K562 (cell line): ENCODE results near the gene ATXN7L1. TPM values are rescaled to one million over a fixed set of nuclear protein-coding genes. Genes with fewer than 3 reads are reported as not detected.

Experiments used
- BCLAF1 ChIP-seq, 2 experiments: fragments of 450-650 bp in 1 of 2; IDR thresholded peaks; 2 replicates each; pipeline ENCODE4 v1.6.1; 2011 to 2017; ENCODE audit warnings: low read depth in 2 of 2, antibody characterized with exemption in 1 of 2, borderline replicate concordance in 1 of 2, low read length in 1 of 2, mild to moderate bottlenecking in 1 of 2, mixed read lengths in 1 of 2; ENCODE audit not compliant: control insufficient read depth in 1 of 2
- BCOR ChIP-seq: fragments of 450-650 bp; IDR thresholded peaks from 2 replicates; pipeline ENCODE4 v1.6.1; 2016
- CBFA2T2 ChIP-seq: fragments of 450-650 bp; conservative IDR thresholded peaks from 2 replicates; pipeline ENCODE4 v1.6.1; 2017; ENCODE audit warnings: mild to moderate bottlenecking
- CBX8 ChIP-seq: fragments of 200-600 bp; sonication (generic); IDR thresholded peaks from 2 replicates; pipeline ENCODE4 v1.6.1; 2012; ENCODE audit warnings: borderline replicate concordance, mixed run types, low read depth, mild to moderate bottlenecking, moderate library complexity, mixed read lengths, low read length, control low read depth, inconsistent platforms; ENCODE audit not compliant: poor library complexity, severe bottlenecking; ENCODE audit errors: extremely low read depth
- DEAF1 ChIP-seq: fragments of 450-650 bp; formaldehyde crosslinking; IDR thresholded peaks from 2 replicates; pipeline ENCODE4 v1.4.0; 2020; ENCODE audit warnings: mild to moderate bottlenecking, moderate library complexity
- FOSL1 ChIP-seq: fragments of 200-800 bp; sonication (Bioruptor generic); conservative IDR thresholded peaks from 2 replicates; pipeline ENCODE4 v1.6.1; 2016; ENCODE audit warnings: missing genetic modification characterization, missing compliant biosample characterization
- NFE2L1 ChIP-seq: fragments of 450-650 bp; IDR thresholded peaks from 2 replicates; pipeline ENCODE4 v1.6.1; 2016; ENCODE audit warnings: missing genetic modification characterization, low read depth, mild to moderate bottlenecking, missing compliant biosample characterization, moderate library complexity, borderline replicate concordance
- NR1H2 ChIP-seq: sonication (generic); formaldehyde crosslinking; IDR thresholded peaks from 2 replicates; pipeline ENCODE4 v1.4.0; 2020; ENCODE audit warnings: mild to moderate bottlenecking, missing genetic modification reagents
- OTX1 ChIP-seq: fragments of 450-650 bp; formaldehyde crosslinking; IDR thresholded peaks from 2 replicates; pipeline ENCODE4 v1.4.0; 2022; ENCODE audit warnings: mild to moderate bottlenecking
- PHF8 ChIP-seq: fragments of 200-600 bp; sonication (generic); IDR thresholded peaks from 2 replicates; pipeline ENCODE4 v1.6.1; 2012; ENCODE audit warnings: mixed run types, mild to moderate bottlenecking, inconsistent platforms, low read length, moderate library complexity, borderline replicate concordance
- PRPF4 ChIP-seq: fragments of 200-400 bp; formaldehyde crosslinking; IDR thresholded peaks from one replicate; pipeline ENCODE4 v1.6.1; 2017; ENCODE audit warnings: low read length, low read depth, mild to moderate bottlenecking; ENCODE audit not compliant: insufficient read depth, poor library complexity, severe bottlenecking
- SMARCA4 ChIP-seq: fragments of 450-650 bp; IDR thresholded peaks from 2 replicates; pipeline ENCODE4 v1.6.1; 2016
- SMARCE1 ChIP-seq: fragments of 450-650 bp; IDR thresholded peaks from 2 replicates; pipeline ENCODE4 v1.7.1; 2016; ENCODE audit warnings: mild to moderate bottlenecking
- TOE1 ChIP-seq, 2 experiments: fragments of 450-650 bp in 1 of 2; sonication (generic) in 1 of 2; formaldehyde crosslinking in 1 of 2; IDR thresholded peaks; 2 replicates each; pipeline versions ENCODE4 v1.7.1 to v1.8.0; 2016 to 2022; ENCODE audit warnings: borderline replicate concordance in 2 of 2, mild to moderate bottlenecking in 2 of 2, antibody characterized with exemption in 1 of 2, inconsistent platforms in 1 of 2, low read depth in 1 of 2, missing genetic modification reagents in 1 of 2, moderate library complexity in 1 of 2
- ZFP36 ChIP-seq: fragments of 150-350 bp; IDR thresholded peaks from 2 replicates; pipeline ENCODE4 v1.6.1; 2018; ENCODE audit warnings: low read length, low read depth; ENCODE audit not compliant: partially characterized antibody
- ZFP91 ChIP-seq: sonication (generic); formaldehyde crosslinking; IDR thresholded peaks from 2 replicates; pipeline ENCODE4 v1.8.0; 2022; ENCODE audit warnings: mild to moderate bottlenecking, missing genetic modification reagents
- ZNF584 ChIP-seq: fragments of 200-800 bp; sonication (Bioruptor generic); IDR thresholded peaks from 2 replicates; pipeline ENCODE4 v1.6.1; 2016; ENCODE audit warnings: low read depth, mild to moderate bottlenecking, missing genetic modification characterization, missing compliant biosample characterization
- ZNF76 ChIP-seq: fragments of 250-450 bp; sonication (Bioruptor Pico); IDR thresholded peaks from 2 replicates; pipeline ENCODE4 v1.4.0; 2020; ENCODE audit warnings: mild to moderate bottlenecking, moderate library complexity, borderline replicate concordance
- polyA plus RNA-seq, 8 experiments: library from polyadenylated mRNA; depleted of rRNA in 4 of 8; stranded (reverse) in 5 of 8; unstranded in 3 of 8; fragments of >200 nt; fragmentation: Nextera tagmentation in 2 of 8; fragmentation: Illumina TruSeq in 1 of 8; extraction: Ambion mirVana in 2 of 8; extraction: Trizol in 1 of 8; gene quantifications; 2 replicates each; pipeline versions ENCODE4 v1.2.1 to v1.2.3, GENCODE V29; 2011 to 2014; ENCODE audit warnings: inconsistent platforms in 1 of 8, missing spikeins in 1 of 8
- total RNA-seq, 7 experiments: library from RNA; depleted of rRNA in 6 of 7; stranded (reverse); fragments of >200 nt in 6 of 7; fragmentation: Illumina TruSeq in 2 of 7; extraction: Trizol in 2 of 7; gene quantifications; 2 replicates each; pipeline versions ENCODE4 v1.2.1 to v1.2.3, GENCODE V29; 2011 to 2021; ENCODE audit warnings: low replicate concordance in 1 of 7

ATXN7L1 gene
- total and polyA plus RNA-seq, 9 of the 15 experiments (the other 6 are each of a cell fraction or from before 2014, with no cell fraction given): 6.6 to 13.7 (median 10.7) TPM

- peak; percentile 92; the same call in 1 of the 2 replicates for TF ChIP-seq TOE1 (IDR thresholded peaks at IDR 0.05; ENCODE audit: borderline replicate concordance)
- peak; percentile 76; the same call in 1 of the 2 replicates for TF ChIP-seq TOE1 (CRISPR knock-in tag; IDR thresholded peaks at IDR 0.05; ENCODE audit: borderline replicate concordance, low read depth)
- TF ChIP-seq FOSL1: no peak
- TF ChIP-seq NR1H2: no peak
- TF ChIP-seq ZFP91 (CRISPR knock-in tag): peak; percentile 99
- peak; percentile 2 for TF ChIP-seq ZFP36
- TF ChIP-seq NFE2L1 (tag): no peak
- TF ChIP-seq CBX8: no peak
- TF ChIP-seq BCLAF1 (IDR thresholded peaks at IDR 0.05; ENCODE audit: borderline replicate concordance in 1 of 2, control insufficient read depth in 1 of 2, low read depth in 2 of 2, low read length in 1 of 2): no peak
- TF ChIP-seq BCOR: no peak
- TF ChIP-seq PRPF4: no peak
- TF ChIP-seq ZNF584: no peak
- TF ChIP-seq PHF8: peak; percentile 40; the same call in 1 of the 2 replicates
- TF ChIP-seq SMARCE1: no peak
- TF ChIP-seq DEAF1: no peak
- no peak for TF ChIP-seq CBFA2T2
- 0 out of 2 replicates have a peak, but pooled peaks have one; percentile 16 for TF ChIP-seq SMARCA4
- TF ChIP-seq OTX1 (CRISPR knock-in tag): no peak
- no peak for TF ChIP-seq ZNF76 (CRISPR knock-in tag)
These were observed 197.4 kb downstream of the ATXN7L1 start (continued) for GRCh38 chr7:105678811-105679495.
